ENCODE results near the gene MEI4. TPM values are rescaled to one million over a fixed set of nuclear protein-coding genes. Genes with fewer than 3 reads are reported as not detected.

The MEI4 gene
- total RNA-seq, 2 donors from 2014 or later, result 0.51 to 1.4 TPM

DNA sequence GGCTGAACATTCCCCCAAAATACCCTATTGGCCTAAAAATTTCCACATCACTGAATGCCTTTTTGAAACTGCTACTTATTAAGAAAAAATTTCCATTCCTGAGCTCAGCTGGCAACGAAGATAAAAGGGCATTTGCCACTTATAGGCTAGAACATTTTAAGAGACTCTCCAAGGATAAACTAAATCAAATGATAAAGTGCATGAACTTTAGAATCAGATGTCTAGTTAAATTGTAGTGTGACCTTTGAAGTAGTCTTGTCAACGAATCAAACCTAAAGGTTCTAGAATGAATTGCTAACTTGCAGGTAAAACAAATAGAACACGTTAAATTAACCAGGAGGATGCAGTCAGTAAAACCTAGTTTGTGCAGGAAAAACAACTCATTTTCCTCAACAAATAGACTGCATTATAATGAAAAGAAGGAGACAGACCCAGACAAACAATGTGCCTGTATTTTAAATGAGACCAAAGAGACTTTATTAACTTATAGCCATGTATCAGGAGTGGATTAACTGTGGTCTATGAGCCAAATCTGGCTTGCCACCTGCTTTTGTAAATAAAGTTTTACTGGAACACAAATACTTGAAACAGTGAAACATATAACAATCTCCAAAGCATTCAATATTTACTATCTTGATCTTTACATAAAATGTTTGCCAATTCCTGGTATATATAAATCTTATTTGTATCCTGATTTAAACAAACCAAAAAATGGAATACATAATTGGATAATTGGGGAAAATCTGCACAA lies 184.4 kb downstream of the MEI4 start:
- H3K9me3 ChIP-seq, result no peaks in the 10 kb centered on the region
- TF ChIP-seq, protein P1, sequence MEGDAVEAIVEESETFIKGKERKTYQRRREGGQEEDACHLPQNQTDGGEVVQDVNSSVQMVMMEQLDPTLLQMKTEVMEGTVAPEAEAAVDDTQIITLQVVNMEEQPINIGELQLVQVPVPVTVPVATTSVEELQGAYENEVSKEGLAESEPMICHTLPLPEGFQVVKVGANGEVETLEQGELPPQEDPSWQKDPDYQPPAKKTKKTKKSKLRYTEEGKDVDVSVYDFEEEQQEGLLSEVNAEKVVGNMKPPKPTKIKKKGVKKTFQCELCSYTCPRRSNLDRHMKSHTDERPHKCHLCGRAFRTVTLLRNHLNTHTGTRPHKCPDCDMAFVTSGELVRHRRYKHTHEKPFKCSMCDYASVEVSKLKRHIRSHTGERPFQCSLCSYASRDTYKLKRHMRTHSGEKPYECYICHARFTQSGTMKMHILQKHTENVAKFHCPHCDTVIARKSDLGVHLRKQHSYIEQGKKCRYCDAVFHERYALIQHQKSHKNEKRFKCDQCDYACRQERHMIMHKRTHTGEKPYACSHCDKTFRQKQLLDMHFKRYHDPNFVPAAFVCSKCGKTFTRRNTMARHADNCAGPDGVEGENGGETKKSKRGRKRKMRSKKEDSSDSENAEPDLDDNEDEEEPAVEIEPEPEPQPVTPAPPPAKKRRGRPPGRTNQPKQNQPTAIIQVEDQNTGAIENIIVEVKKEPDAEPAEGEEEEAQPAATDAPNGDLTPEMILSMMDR (IDR thresholded peaks at IDR 0.05), result no peak
- DNase-seq (ENCODE audit: low spot score), result no peak
- no peaks in the 10 kb centered on the region for H3K27me3 ChIP-seq
- no peaks in the 10 kb centered on the region for H3K36me3 ChIP-seq
- no peak overlapping the region for H3K27ac ChIP-seq
- no peaks in the 10 kb centered on the region for H3K4me1 ChIP-seq
- no peak overlapping the region for H3K4me3 ChIP-seq

DNA sequence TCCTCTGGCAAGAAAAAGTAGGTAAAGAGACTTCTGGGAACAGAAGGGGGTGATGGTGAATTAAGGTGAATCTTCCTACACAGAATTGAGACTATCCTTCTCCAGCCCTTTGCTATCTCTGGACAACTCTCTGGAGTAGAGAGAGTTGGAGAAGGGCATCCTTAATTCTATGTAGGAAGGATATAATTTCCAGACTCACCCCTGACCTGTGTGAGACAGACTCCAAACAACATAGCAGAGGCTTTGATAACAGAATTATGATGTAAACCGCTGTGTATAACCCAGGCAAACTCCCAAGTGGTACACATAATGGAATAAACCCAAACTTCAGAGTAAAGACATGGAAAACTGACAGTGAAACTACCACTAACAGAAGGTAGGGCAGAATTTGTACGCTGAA lies 186.5 kb downstream of the MEI4 start:
- Histone ChIP-seq H3K36me3 (no peaks in the 10 kb centered on the region), H3K27ac (no peak overlapping the region), H3K4me3 (no peak overlapping the region), H3K27me3 (no peaks in the 10 kb centered on the region), H3K9me3 (no peaks in the 10 kb centered on the region), H3K4me1 (no peaks in the 10 kb centered on the region)
- DNase-seq (ENCODE audit: low spot score), result no peak
- TF ChIP-seq, protein P1 (IDR thresholded peaks at IDR 0.05), result no peak

DNA sequence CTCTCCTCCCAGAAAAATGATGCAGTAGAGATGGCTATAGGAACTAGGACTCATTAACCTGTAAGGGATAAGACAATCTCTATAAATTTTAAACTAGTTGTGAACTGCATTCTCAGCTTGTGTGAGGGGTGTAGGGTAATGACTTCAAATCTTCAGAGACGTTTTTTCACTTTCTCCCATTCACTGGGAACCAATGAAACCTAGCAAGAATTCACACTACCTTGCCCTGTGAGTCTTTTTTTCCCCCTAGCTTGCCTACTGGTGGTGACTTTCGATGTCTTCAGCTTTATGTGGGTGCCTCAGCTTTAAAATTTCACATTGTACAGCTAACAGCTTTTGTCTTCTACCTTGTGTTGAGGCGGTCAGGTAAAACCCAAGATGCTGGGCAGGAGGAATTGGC lies 192.0 kb downstream of the MEI4 start:
- TF ChIP-seq, protein P1 (IDR thresholded peaks at IDR 0.05), result no peak
- Histone ChIP-seq H3K36me3 (no peaks in the 10 kb centered on the region), H3K4me3 (no peak overlapping the region), H3K27me3 (no peaks in the 10 kb centered on the region), H3K4me1 (no peaks in the 10 kb centered on the region), H3K9me3 (no peaks in the 10 kb centered on the region), H3K27ac (no peak overlapping the region)
- DNase-seq (ENCODE audit: low spot score), result no peak

DNA sequence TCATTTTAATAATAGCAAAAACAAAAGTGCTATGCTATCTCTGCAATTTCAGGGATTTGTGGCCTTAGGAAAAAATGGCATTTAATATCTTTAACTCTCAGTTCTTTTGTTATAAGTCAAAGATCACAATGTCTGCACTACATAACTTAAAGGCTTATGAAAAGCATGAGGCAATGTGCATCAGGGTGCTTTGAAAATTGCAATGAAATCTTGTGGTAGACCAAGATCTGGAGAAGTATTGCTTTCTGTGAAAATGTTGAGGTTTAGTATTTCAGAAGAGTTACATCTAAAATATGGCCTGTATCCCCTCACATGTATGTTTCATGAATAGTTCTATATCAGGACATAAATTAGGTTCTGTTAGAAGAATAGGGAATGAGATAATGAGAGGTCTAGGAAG lies 200.6 kb downstream of the MEI4 start:
- H3K36me3 ChIP-seq, result no peaks in the 10 kb centered on the region
- H3K4me3 ChIP-seq, result no peak overlapping the region
- H3K4me1 ChIP-seq, result no peaks in the 10 kb centered on the region
- DNase-seq (ENCODE audit: low spot score), result no peak
- no peaks in the 10 kb centered on the region for H3K27me3 ChIP-seq
- TF ChIP-seq, protein P1 (IDR thresholded peaks at IDR 0.05), result no peak
- no peak overlapping the region for H3K27ac ChIP-seq
- no peaks in the 10 kb centered on the region for H3K9me3 ChIP-seq

DNA sequence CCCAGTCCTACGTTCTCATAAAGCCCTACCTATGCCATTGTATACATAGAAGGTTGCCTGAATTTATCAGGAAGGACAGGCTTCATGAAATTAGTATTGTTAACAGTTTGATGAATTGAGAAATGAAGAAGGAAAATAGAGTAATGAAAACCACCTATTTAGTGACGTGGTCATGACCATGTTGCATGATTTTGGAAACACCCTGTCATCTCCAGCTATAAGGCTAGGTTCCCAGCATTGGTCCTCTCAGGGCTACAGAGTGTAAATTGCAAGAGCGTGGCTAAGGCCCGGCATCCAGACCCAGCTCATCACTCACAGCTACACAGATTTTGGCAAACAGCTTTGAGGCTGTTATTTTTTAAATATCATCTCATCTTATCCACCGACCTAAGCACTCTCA lies 203.6 kb downstream of the MEI4 start:
- TF ChIP-seq, protein P1 (IDR thresholded peaks at IDR 0.05), result no peak

DNA sequence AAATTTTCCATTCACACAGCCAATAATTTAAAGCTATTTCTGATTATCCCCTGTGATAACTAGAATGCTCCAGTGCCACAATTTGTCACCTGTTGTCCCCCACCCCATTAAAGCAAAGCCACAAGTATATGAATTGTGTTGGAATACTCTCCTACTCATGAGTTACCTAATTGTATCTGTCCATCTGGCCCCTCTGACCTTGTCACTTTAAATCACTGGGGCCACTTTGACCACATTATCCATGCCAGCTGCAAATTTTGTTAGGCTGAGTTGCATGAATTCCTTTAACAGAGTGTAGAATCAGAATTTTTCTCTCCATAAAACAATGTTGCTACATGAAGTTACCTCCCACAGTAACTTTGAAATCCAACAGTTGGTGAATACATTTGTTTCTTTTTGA lies 204.6 kb downstream of the MEI4 start:
- Histone ChIP-seq H3K4me1 (no peaks in the 10 kb centered on the region), H3K27me3 (no peaks in the 10 kb centered on the region), H3K36me3 (no peaks in the 10 kb centered on the region), H3K4me3 (no peak overlapping the region), H3K27ac (no peak overlapping the region), H3K9me3 (no peaks in the 10 kb centered on the region)
- TF ChIP-seq, protein P1 (IDR thresholded peaks at IDR 0.05), result no peak
- no peak for DNase-seq (ENCODE audit: low spot score)

More for the DNA sequence above, 203.6 kb downstream of the MEI4 start:
- Histone ChIP-seq H3K4me3 (no peak overlapping the region), H3K4me1 (no peaks in the 10 kb centered on the region), H3K27me3 (no peaks in the 10 kb centered on the region), H3K9me3 (no peaks in the 10 kb centered on the region), H3K36me3 (no peaks in the 10 kb centered on the region), H3K27ac (no peak overlapping the region)
- no peak for DNase-seq (ENCODE audit: low spot score)

All from right atrium auricular region (tissue), 2 donors.